ENCODE data around the gene PPTC7. TPM values are rescaled to one million over a fixed set of nuclear protein-coding genes. Genes with fewer than 3 reads are reported as not detected.

The PPTC7 gene
- total and polyA plus RNA-seq, 2 of the 4 experiments (the other 2 are of a cell fraction): 4.1 to 6.8 TPM

GRCh38 chr12:110627500-110628195 lies 44.5 kb upstream of the PPTC7 start:
- CTCF ChIA-PET: interaction anchor here (0.6 kb wide), 1 partner anchor 93 kb away, joined by 4 read pairs; no protein-coding TSS in a partner anchor
- no CpG with 5 or more reads among the region's 8 CpGs for WGBS, 2 experiments (ENCODE audit: extremely low coverage in 2 of 2, insufficient read length in 1 of 2)

More at GRCh38 chr12:110627500-110628195, 44.5 kb upstream of the PPTC7 start:
- Histone ChIP-seq H3K27ac (ENCODE audit: insufficient read depth, low read length) (no peak overlapping the region), H3K9me1 (ENCODE audit: insufficient read depth, low read length) (no peaks in the 10 kb centered on the region), H4K20me1 (ENCODE audit: insufficient read depth, low read length) (no peaks in the 10 kb centered on the region), H3K14ac (replicated peaks; ENCODE audit: low read depth, low read length) (no peak overlapping the region), H4K8ac (ENCODE audit: low read depth in 2 of 2, low read length in 2 of 2) (no peak overlapping the region), H3K79me1 (ENCODE audit: low read depth in 1 of 2, low read length in 2 of 2) (no peaks in the 10 kb centered on the region), H3K4me3 (ENCODE audit: insufficient read depth, low read depth, low read length) (no peak overlapping the region), H3K36me3 (ENCODE audit: control insufficient read depth, insufficient read depth, low read length) (peaks cover 4% of the 10 kb centered on the region; the same call in 1 of the 2 replicates), H3K56ac (ENCODE audit: extremely low read depth, insufficient read depth, low read length) (no peak overlapping the region), H3K4ac (ENCODE audit: low read depth, low read length) (no peak overlapping the region), H4K5ac (ENCODE audit: low read depth, low read length) (no peak overlapping the region), H2BK120ac (ENCODE audit: low read depth, low read length) (no peak overlapping the region), H2AFZ (replicated peaks; ENCODE audit: low read length, poor library complexity) (no peak overlapping the region), H2BK20ac (ENCODE audit: low read depth, low read length) (no peak overlapping the region), H2BK15ac (ENCODE audit: low read depth, low read length) (no peak overlapping the region), H3K23ac (ENCODE audit: low read depth, low read length) (no peak overlapping the region), H3K4me1 (ENCODE audit: control insufficient read depth, insufficient read depth, low read length) (no peaks in the 10 kb centered on the region), H3K9ac (ENCODE audit: low read depth, low read length) (no peak overlapping the region), H2BK5ac (ENCODE audit: low read depth, low read length, poor library complexity, severe bottlenecking) (no peak overlapping the region), H3K27me3 (ENCODE audit: control insufficient read depth, insufficient read depth, low read length) (no peaks in the 10 kb centered on the region), H3K18ac (ENCODE audit: low read depth, low read length) (no peak overlapping the region), H2AK5ac (ENCODE audit: low read depth, low read length) (no peak overlapping the region), H2AK9ac (replicated peaks; ENCODE audit: low read depth, low read length, poor library complexity) (no peak overlapping the region), H3K9me3 (ENCODE audit: control insufficient read depth, insufficient read depth, low read length) (no peaks in the 10 kb centered on the region), H4K91ac (ENCODE audit: insufficient read depth, low read depth, low read length) (no peak overlapping the region), H3K4me2 (ENCODE audit: low read depth, low read length) (no peak overlapping the region)
- ATAC-seq (ENCODE audit: low read depth) (no peak), DNase-seq (no peak)
- BruUV-seq (replicated peaks): no TSS peak
- intact Hi-C loops (cut with micrococcal nuclease) (no loop called here), dilution Hi-C loops (cut with HindIII; ENCODE audit: low sequenced_read_pairs, unreplicated experiment) (no loop called here), in situ Hi-C loops (cut with MboI; ENCODE audit: low sequenced_read_pairs) (no loop called here)
- no peak for TF ChIP-seq RAD21 (IDR thresholded peaks at IDR 0.05; ENCODE audit: low read length)
- TF ChIP-seq SMC3 (IDR thresholded peaks at IDR 0.05; ENCODE audit: low read depth, low read length): no peak
- no peak for TF ChIP-seq NFE2L2 (IDR thresholded peaks at IDR 0.05; ENCODE audit: low read depth, low read length)
- no peak for TF ChIP-seq RCOR1 (IDR thresholded peaks at IDR 0.05; ENCODE audit: insufficient replicate concordance, low read length)
- TF ChIP-seq MXI1 (IDR thresholded peaks at IDR 0.05; ENCODE audit: borderline replicate concordance, low read depth, low read length): no peak
- TF ChIP-seq ELK1 (IDR thresholded peaks at IDR 0.05; ENCODE audit: borderline replicate concordance, low read depth, low read length): no peak
- no peak for TF ChIP-seq CTCF (conservative IDR thresholded peaks at IDR 0.05; ENCODE audit: low read depth, low read length)
- TF ChIP-seq POLR2A (IDR thresholded peaks at IDR 0.05; ENCODE audit: low read depth, low read length): no peak
- no peak for TF ChIP-seq BHLHE40 (IDR thresholded peaks at IDR 0.05; ENCODE audit: low read depth, low read length)
- no peak for TF ChIP-seq MAFK (IDR thresholded peaks at IDR 0.05; ENCODE audit: low read depth, low read length)
- POLR2A ChIA-PET (ENCODE audit: unreplicated experiment): no interaction called here
